ENCODE measurements around the gene CYCS.

CYCS gene

DNA sequence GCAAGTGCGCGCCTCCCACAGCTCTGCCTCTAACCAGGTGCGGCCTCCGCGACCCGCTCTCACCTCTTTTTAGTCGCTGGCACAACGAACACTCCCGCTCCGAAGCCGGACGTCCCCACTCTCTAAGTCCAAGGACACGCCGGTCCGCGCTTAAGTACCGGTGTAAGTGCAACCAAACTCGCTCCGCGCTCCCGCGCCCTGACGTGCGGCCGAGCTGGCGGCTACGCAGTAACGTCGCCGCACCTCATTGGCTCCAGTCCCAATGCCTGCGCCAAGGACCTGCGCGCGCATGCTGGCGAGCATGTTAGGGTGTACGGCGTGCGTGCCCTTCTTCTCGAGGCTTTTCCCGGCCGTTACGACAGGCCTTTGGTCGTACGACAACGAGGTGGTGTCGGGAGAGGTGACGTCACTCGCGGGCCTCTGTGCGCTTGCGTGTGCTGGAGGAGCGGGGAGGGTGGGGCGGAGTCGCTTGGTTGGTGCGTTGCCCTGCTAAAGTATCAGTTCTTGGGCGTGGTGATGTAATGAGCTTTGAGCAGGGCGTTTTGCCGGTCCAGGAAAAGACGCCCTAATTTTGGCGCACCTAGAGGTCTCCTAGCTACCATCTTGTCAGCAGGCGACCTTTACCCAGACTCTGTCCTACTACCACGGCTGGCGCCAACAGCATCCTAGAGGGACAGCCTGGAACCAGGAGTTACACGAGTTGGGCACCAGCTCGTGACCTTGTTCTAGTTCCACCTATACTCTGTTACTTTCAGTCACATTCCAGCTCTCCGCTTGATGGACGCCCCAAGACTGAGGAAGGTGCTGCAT is at the start of gene CYCS:
TSS of gene CYCS (minus strand) at position 124 of the 810 bp plus-strand sequence. CDS start 1,141 bp downstream, outside the sequence.
- DNase-seq (ENCODE audit: low spot score) = peak; percentile 98

DNA sequence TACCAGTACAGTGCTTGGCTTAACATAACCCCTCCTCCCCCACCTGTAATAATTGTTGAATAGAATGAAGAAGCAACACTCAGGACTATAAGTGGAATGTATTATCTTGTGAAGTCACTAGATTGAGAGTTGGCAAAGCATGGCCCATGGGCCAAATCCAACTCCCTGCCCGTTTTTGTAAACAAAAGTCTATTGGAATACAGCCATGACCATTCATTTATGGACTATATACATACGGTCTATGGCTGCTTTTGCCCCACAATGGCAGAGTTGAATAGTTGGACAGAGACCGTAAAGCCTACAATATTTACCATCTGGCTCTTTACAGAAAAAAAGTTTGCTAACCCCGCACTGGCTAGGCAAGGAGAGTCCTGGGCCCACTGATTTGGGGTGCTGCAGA is 48.1 kb upstream of the CYCS start:
- DNase-seq (ENCODE audit: low spot score) = no peak

DNA sequence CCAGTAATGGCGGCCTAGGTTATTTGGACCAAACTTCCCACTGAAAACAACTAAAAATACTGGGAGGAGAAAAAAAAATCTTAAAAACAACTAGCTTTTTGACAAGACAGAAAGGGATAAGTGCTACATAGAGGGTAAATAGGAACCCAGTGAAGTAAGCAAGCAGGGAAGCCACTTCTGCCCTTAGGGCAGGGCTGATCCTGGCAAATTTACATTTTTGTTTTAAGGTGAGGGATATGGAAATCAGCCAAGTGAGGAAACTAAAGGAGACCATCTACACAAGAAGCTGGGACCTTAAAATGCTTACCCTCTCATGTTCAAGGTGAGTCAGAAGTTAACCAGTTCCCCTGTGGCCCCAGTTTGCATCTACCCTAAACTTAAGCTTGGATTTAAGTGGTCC is 46.5 kb upstream of the CYCS start:
- no peak for DNase-seq (ENCODE audit: low spot score)

DNA sequence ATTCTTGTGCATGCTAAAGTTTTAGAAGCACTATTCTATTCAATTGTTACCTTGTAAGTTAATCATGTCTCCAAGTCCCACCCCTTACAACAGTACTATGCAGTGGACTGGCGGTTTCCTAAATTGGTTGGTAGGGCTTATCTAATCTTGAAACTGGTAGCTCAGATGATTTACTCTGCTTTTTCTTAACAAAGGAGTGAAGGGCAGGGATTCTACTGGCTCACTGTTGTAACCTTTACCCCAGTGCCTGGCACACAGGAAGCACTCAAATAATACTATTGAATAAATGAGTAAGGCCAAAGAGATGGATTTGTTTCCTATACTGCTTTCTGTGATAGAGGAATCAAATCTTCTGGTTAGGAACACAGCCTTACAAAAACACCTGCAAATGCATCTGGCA is 46.0 kb upstream of the CYCS start:
- no peak for DNase-seq (ENCODE audit: low spot score)

DNA sequence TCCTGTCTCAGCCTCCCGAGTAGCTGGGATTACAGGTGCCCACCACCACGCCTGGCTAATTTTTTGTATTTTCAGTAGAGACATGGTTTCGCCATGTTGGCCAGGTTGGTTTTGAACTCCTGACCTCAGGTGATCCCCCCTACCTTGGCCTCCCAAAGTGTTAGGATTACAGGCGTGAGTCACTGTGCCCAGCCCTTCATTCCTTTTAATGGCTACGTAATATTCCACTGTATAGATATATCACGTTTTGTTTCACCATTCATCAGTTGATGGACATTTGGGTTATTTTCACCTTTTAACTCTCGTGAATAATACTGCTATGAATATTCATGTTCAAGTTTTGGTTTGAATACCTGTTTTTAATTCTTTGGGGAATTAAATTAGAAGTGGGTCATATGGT is 44.6 kb upstream of the CYCS start:
- no peak for DNase-seq (ENCODE audit: low spot score)

DNA sequence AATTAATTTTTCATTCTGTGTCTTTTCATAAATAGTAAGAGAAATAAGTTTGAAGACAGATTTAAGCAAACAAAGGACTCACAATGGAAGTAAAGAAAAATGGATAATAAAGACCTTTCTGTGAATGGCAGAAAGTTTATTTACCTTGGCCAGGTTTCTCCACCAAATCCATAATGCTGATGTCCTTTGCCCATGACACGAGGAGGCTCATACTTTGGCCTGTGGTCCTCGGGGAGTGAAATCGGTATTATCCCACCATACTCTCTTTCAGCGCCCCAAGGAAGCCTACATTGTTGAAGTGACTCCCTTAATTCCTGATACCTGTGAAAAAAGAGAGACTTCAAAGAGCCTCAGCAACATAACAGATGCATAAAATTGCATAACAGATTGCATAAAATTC is 43.1 kb upstream of the CYCS start:
- no peak for DNase-seq (ENCODE audit: low spot score)

DNA sequence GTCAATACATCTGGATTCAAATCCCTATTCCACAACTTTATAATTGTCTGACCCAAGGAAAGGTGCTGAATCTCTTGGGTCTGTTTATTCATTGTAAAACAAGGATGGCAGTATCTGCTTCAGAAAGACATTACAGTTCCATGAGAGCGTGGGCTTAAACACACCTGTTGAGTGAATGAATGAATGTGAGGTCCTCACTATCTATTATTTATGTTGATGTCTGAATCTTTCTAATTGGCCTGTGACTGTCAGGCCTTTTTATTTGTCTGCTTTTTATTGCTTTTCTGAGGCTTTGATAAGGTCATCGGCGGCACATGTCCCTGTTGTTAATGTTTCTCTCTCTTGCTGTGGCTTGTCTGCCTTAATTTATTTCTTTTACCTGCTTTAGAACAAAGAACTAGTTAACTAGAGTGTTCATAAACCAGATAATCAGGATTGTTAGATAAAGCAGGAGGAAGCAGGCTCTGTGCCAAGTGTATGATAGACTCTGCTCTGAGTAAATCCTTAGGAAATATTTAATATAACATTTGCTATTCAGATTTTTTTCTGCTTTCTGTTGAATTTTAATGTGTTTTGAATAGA is 42.3 kb upstream of the CYCS start:
- no peak for DNase-seq (ENCODE audit: low spot score)

DNA sequence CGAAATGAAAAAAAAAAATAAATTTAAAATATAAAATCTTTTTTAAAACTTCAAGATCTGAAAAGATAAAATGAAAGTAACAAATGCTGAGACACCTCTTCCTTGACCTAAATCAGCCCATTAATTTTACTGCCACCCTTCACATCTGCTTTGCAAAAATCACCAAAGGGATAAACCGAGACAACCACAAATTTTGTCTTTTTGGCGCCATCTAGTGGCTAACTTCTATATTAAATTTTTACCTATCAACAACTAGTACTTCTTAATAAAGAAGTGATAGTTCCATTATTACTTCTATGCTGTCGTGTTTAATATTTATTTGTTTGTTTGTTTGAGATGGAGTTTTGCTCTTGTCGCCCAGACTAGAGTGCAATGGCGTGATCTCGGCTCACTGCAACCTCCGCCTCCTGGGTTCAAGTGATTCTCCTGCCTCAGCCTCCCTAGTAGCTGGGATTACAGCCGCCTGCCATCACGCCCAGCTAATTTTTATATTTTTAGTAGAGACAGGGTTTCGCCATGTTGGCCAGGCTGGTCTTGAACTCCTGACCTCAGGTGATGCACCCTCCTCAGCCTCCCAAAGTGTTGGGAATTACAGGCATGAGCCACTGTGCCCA is 35.0 kb upstream of the CYCS start:
- peak; percentile 31 for DNase-seq (ENCODE audit: low spot score)

DNA sequence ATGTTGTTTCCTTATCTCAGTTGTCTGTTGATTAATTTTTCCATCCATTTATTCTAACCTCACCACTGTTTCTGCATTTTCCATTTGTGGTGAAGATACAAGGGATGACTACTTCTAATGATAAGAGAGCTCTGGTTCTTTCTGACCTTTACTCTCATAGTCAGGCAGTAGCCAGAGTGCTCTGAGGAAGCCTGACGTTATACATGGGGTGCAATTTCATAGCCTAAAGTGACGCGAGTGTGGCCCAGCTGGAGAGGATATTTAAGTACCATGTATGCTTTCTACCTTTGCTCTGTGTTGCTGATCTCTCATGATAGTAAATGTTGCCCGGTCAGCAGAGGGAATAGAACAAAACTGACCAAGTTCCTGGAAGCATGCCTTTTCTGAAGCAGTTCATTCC is 33.9 kb upstream of the CYCS start:
- DNase-seq (ENCODE audit: low spot score) = no peak

DNA sequence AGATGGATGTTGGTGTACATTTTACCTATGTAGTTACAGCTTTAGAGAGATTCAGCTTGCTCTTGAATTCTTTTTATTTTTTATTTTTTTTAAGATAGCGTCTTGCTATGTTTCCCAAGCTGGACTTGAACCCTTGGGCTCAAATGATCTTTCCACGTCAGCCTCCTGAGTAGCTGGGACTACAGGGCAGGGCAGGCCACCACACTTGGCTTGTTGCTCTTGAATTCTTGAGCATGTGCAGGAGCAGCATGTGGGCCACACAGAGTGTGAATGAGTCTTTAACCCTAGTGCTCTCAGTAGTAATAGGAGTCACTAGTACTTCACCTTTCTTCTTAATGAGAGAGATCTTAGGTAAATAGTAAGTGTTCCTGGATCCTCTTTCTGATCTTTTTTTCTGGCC is 26.7 kb upstream of the CYCS start:
- DNase-seq (ENCODE audit: low spot score) = no peak

DNA sequence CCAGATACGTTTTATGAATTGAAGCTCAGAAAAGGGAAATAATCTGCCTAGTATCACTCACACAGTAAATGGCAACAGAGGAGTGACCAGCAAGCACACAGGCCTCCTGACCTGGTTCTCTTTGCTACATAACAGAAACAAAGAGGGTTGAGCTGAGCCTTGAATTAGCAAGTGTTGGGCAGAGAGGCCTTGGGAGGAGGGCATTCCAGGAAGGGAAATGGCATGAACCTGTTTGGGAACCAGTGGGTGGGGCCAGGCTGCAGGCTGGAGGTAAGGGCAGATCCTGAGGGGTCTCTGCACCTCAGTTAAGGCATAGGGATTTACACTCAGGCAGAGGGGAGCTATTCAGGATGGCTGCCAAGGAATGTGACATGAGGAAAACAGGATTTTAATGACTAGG is 24.8 kb upstream of the CYCS start:
- DNase-seq (ENCODE audit: low spot score) = no peak

DNA sequence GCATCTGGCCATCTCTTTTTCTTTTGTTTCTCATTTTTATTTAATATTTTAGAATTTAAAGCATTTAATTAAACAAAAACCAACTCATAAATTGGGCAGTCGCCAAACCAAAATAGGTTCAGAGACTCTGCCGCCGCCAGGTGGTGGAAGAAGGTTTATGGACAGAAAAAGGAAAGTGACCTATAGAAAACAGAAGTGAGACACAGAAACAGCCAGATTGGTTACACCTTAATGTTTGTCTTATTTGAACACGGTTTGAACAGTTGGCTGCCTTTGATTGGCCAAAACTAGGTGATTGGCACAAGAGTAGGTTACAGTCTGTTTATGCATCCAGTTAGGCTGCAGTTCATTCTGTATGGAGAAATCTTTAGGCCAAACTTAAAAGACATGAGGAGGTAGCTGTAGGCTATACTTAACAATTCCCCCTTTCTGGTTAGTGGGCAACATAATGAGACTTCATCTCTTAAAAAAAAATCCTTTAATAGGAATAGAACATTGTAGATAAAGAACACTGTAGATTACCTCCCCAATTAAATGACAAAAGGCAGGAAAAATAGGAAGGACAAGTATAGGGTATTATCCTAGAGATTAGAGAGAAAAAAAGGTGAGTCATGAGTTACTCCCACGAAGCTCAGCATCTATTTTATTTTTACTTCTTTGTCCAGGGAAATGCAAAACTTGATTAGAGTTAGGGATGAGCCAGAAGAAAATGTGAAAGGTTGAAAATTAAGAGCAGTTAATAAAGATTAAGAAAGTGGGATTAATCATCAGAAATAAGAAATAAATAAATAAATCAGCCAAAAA is 23.9 kb upstream of the CYCS start:
- DNase-seq (ENCODE audit: low spot score) = no peak

DNA sequence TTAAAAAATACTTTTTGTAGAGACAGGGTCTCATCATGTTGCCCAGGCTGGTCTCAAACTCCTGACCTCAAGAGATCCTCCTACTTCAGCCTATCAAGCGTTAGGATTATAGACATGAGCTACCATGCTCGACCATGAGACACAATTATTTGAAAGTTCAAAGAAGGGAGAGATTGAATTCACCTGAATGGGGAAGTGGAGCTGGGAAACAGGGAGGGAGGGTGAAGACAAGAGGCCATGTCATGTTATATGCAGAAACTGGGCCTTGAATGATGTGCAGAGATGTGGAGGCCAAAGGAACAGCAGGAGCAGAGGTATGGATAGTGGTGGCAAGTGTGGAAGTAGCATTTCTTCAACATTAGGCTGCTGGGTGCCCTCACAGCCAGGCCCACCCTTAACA is 18.7 kb upstream of the CYCS start:
- no peak for DNase-seq (ENCODE audit: low spot score)

DNA sequence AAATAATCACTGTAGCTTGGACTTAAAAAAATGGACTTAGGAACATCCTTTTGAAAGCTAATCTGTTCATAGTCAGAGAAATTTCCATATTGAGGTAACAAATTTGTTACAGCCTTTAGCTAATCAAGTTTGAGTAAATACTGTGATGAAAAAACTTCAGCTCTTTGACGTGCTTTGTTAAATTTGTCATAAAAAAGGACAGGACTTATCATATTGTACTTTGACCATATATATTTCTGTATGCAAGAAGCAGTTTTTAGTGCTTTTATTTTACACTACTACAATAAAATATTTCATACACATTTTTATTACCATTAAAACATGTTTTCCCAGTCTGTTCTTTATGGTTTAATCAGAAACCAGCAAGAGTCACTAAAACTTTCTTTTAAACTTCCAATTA is 14.5 kb upstream of the CYCS start:
- no peak for DNase-seq (ENCODE audit: low spot score)

DNA sequence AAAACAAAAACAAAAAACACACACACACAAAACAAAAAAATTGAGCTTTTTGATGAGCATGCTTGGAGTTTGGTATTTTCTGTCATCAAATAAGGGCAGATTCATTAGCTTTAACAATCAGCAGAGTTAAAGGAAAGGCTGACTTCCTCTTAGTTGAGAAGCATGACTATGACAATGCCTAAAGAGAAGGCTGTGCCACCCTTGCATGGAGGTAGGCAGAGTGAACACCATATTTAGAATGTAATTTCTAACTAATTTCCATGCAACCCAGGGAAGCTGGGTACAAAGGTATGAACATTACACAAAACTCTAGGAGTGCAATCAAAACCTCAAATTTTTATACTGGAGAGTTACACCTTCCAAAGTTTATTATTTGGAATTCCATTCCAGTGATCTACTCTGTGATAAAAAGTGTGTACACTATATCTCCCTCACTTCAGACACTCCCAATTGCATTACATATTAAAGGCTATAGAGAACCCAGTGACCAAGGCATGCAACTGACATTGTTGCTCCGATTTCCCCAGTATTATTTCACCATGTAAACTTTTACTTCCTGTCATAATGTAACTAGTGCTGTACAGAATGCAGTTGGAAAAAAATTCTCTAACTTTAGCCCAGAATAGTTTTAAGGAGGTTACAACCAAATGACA is 9.4 kb upstream of the CYCS start:
- no peak for DNase-seq (ENCODE audit: low spot score)

DNA sequence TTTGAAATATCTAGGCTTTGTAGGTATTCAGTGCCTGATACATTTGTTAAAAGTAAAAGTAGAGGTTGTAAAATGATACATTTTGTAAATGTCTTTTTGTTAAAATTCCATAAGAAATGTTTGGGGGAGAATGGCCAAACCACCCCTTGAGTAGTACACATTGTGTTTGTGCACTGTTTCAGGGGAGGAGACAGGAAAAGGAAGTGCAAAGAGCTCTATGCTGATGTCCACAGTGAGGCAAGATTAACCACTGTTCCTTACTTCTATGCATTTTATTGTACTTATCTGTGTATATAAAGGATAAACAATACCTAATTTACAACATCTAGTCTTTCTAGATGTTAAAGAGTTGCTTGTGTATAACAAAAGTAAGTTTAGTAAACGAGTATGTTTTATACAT is 7.4 kb upstream of the CYCS start:
- no peak for DNase-seq (ENCODE audit: low spot score)

DNA sequence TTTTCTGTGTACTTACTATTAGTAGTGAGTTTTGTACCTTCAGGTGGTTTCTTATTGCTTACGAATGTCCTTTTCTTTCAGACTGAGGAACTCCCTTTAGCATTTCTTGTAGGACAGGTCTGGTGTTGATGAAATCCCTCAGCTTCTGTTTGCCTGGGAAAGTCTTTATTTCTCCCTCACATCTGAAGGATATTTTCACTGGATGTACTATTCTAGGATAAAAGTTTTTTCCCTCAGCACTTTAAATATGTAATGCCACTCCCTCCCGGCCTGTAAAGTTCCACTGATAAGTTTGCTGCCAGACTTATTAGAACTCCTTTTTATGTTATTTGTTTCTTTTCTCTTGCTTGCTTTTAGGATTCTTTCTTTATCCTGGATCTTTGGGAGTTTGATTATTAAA is 1.7 kb upstream of the CYCS start:
- no peak for DNase-seq (ENCODE audit: low spot score)

DNA sequence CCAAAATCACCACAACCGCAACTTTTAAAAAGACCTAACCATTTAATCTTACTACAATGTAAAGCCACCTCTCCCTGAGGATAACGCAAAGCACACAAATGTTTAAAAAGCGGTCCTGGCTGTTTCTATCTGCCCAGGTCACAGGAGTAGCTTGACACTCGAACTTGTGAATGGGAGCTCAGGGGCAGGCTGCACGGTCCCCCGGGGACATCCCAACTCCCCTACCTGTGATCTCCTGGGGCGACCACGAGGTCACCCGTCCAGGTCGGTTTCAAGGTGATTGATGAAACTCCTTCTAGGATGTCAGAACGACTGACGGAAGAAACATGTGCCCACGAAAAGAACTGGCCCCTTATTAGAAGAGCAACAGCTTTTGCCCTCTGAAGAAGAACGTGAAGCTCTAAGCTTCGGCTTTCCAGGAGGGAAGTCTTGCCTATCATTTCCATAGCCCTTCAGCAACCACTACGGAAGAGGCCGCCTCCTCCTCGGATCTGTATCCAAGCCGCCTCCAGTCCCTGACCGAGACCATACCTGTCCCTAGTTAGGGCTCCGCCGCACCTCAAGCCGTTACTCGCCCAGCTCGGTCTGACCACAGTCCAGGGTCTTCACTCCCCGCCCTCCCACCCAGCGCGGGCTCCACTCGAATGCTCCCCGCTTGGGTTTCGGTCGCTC is 459 bp downstream of the CYCS start:
- DNase-seq (ENCODE audit: low spot score) = no peak

DNA sequence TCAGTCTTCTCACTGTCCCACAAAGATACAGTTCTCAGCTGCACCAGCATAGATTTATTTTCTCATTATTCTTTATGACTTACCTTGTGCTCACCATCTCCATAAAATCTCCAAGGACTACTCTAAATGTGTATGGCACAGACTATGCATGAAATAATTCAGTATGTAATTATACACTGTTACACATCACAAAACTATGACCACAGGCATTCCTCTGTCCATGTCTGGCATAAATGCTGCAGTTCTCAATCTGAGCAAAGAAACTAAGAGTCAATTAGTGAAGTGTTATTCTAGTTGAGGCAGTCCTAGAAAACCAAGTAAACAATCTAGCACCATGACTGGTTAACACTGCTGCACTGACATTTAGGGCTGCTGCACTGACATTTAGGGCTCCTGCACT is 2.7 kb downstream of the CYCS start:
- DNase-seq (ENCODE audit: low spot score) = no peak

DNA sequence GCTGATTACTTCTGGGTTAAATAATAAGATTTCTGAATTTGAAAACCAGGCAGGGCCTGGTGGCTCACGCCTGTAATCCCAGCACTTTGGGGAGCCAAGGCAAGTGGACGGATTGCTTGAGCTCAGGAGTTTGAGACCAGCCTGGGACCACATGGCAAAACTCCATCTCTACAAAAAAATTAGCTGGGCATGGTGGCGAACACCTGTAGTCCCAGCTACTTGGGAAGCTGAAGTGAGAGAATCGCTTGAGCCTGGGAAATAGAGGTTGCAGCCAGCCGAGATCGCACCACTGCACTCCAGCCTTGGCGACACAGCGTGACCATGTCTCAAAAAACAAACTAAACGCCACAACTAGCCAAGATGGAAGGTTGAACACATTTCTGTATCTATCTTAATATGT is 3.5 kb downstream of the CYCS start:
- no peak for DNase-seq (ENCODE audit: low spot score)

DNA sequence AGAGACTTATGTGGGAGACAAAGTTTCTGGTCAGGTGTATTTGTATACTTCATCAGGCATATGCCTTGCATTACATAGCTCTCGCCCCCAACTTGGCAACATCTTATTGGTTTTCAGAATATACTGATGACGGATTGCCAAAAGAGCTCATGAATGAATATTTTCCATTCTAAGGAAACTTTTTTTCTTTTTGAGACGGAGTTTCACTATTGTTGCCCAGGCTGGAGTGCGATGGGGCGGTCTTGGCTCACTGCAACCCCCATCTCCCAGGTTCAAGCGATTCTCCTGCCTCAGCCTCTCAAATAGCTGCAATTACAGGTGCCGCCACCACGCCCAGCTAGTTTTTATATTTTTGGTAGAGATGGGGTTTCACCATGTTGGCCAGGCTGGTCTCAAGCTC is 6.0 kb downstream of the CYCS start:
- no peak for DNase-seq (ENCODE audit: low spot score)

Measured in globus pallidus (tissue), 1 donor.